ENCODE results near the gene TMEM62. TPM values are rescaled to one million over a fixed set of nuclear protein-coding genes. Genes with fewer than 3 reads are reported as not detected.

Gene TMEM62
- total and polyA plus RNA-seq, 2 donors from 2014 or later = 14.7 to 31.2 TPM

GRCh38 chr15:43105778-43106485 lies 27.5 kb upstream of the TMEM62 start, which contains the start of gene UBR1:
UBR1 (minus strand) TSS chr15:43106038; CDS start chr15:43106022, 16 bp downstream.
- H3K9ac ChIP-seq (ENCODE audit: low read length in 3 of 3) = peak within 1 kb of the TSS; percentile 66 to 96 (median 82)
- peaks cover 0 to 6% (median 4%) of the 10 kb centered on the region in 3 donors for H3K4me1 ChIP-seq (ENCODE audit: control insufficient read depth in 2 of 3, insufficient read depth in 2 of 3, low read depth in 1 of 3, low read length in 3 of 3)
- no peaks in the 10 kb centered on the region for H3K27me3 ChIP-seq (ENCODE audit: control insufficient read depth, insufficient read depth, low read length)
- no peak for FAIRE-seq
- peak; percentile 94 to 98 (median 96) for DNase-seq
- intact Hi-C loops (cut with DNase I) = no loop called here
- peak within 1 kb of the TSS; percentile 73 to 97 (median 85) for H3K4me3 ChIP-seq (ENCODE audit: low read length in 3 of 3)
- H3K27ac ChIP-seq (ENCODE audit: low read depth in 2 of 2, low read length in 2 of 2) = peak within 1 kb of the TSS; percentile 91 to 95
- no peak for TF ChIP-seq CTCF (IDR thresholded peaks at IDR 0.05; ENCODE audit: borderline replicate concordance, extremely low read depth, insufficient read depth)
- H3K9me3 ChIP-seq (ENCODE audit: control insufficient read depth in 2 of 3, insufficient read depth in 1 of 3, low read length in 3 of 3) = no peaks in the 10 kb centered on the region
- peaks cover 0 to 3% (median 2%) of the 10 kb centered on the region in 3 donors for H3K36me3 ChIP-seq (ENCODE audit: control insufficient read depth in 2 of 3, insufficient read depth in 3 of 3, low read length in 3 of 3)

- intact Hi-C loops (cut with DNase I) = no loop called here
- no peaks in the 10 kb centered on the region for H3K9me3 ChIP-seq (ENCODE audit: control insufficient read depth in 2 of 3, insufficient read depth in 1 of 3, low read length in 3 of 3)
- peaks cover 0 to 6% (median 4%) of the 10 kb centered on the region in 3 donors for H3K4me1 ChIP-seq (ENCODE audit: control insufficient read depth in 2 of 3, insufficient read depth in 2 of 3, low read depth in 1 of 3, low read length in 3 of 3)
- DNase-seq (no peak), FAIRE-seq (no peak)
- TF ChIP-seq CTCF (IDR thresholded peaks at IDR 0.05; ENCODE audit: borderline replicate concordance, extremely low read depth, insufficient read depth) = no peak
- H3K36me3 ChIP-seq (ENCODE audit: control insufficient read depth in 2 of 3, insufficient read depth in 3 of 3, low read length in 3 of 3) = peaks cover 0 to 2% (median 0%) of the 10 kb centered on the region in 3 donors
- peak overlapping the region; percentile 91 to 95 for H3K27ac ChIP-seq (ENCODE audit: low read depth in 2 of 2, low read length in 2 of 2)
- H3K9ac ChIP-seq (ENCODE audit: low read length in 3 of 3) = peak overlapping the region; percentile 66 to 96 (median 82)
- H3K27me3 ChIP-seq (ENCODE audit: control insufficient read depth, insufficient read depth, low read length) = no peaks in the 10 kb centered on the region
- H3K4me3 ChIP-seq (ENCODE audit: low read length in 3 of 3) = peak overlapping the region; percentile 73 to 97 (median 85)
Observed at GRCh38 chr15:43106486-43106829, 26.9 kb upstream of the TMEM62 start.

GRCh38 chr15:43107751-43108150 lies 25.6 kb upstream of the TMEM62 start:
- Histone ChIP-seq H3K9ac (ENCODE audit: low read length in 3 of 3) (no peak overlapping the region), H3K27me3 (ENCODE audit: control insufficient read depth, insufficient read depth, low read length) (no peaks in the 10 kb centered on the region), H3K27ac (ENCODE audit: low read depth in 2 of 2, low read length in 2 of 2) (no peak overlapping the region), H3K4me1 (ENCODE audit: control insufficient read depth in 2 of 3, insufficient read depth in 2 of 3, low read depth in 1 of 3, low read length in 3 of 3) (peaks cover 0 to 6% (median 4%) of the 10 kb centered on the region in 3 donors), H3K4me3 (ENCODE audit: low read length in 3 of 3) (no peak overlapping the region), H3K36me3 (ENCODE audit: control insufficient read depth in 2 of 3, insufficient read depth in 3 of 3, low read length in 3 of 3) (peaks cover 0 to 2% (median 0%) of the 10 kb centered on the region in 3 donors), H3K9me3 (ENCODE audit: control insufficient read depth in 2 of 3, insufficient read depth in 1 of 3, low read length in 3 of 3) (no peaks in the 10 kb centered on the region)
- TF ChIP-seq CTCF (IDR thresholded peaks at IDR 0.05; ENCODE audit: borderline replicate concordance, extremely low read depth, insufficient read depth) = no peak
- DNase-seq = no peak
- no peak for FAIRE-seq
- intact Hi-C loops (cut with DNase I) = no loop called here

All from kidney (tissue), 14 donors.